A204.1 (cell line): ENCODE measurements around the gene NTSR2.

Experiments
- FAIRE-seq: peaks from 2 replicates; lab custom pipeline; 2012; peaks lifted over from hg19 to GRCh38; lab: Jason Lieb, UNC

NTSR2 gene, protein sequence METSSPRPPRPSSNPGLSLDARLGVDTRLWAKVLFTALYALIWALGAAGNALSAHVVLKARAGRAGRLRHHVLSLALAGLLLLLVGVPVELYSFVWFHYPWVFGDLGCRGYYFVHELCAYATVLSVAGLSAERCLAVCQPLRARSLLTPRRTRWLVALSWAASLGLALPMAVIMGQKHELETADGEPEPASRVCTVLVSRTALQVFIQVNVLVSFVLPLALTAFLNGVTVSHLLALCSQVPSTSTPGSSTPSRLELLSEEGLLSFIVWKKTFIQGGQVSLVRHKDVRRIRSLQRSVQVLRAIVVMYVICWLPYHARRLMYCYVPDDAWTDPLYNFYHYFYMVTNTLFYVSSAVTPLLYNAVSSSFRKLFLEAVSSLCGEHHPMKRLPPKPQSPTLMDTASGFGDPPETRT

DNA sequence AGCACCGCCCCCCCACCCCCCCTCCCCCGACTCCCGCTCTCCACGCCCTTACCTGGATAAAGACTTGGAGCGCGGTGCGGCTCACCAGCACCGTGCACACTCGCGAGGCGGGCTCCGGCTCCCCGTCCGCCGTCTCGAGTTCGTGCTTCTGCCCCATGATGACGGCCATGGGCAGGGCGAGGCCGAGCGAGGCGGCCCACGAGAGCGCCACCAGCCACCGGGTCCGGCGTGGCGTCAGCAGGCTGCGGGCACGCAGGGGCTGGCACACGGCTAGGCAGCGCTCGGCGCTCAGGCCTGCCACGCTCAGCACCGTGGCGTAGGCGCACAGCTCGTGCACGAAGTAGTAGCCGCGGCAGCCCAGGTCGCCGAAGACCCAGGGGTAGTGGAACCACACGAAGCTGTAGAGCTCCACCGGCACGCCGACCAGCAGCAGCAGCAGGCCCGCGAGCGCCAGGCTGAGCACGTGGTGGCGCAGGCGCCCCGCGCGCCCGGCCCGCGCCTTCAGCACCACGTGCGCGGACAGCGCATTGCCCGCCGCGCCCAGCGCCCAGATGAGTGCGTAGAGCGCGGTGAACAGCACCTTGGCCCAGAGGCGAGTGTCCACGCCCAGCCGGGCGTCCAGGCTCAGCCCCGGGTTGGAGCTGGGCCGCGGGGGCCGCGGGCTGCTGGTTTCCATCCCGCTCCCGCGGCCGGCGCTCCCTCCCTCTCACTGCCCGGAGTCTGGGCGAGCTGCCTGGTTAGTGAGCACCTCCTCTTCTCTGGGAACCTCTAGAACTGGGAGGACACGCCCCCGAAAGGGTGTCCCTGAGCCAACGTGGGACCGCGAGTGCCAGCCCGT lies at the start of gene NTSR2:
Gene NTSR2, minus strand, starts transcription at position 742 of the 838 bp plus-strand sequence. Its CDS starts 66 bp downstream, at position 676.
- FAIRE-seq = no peak

DNA sequence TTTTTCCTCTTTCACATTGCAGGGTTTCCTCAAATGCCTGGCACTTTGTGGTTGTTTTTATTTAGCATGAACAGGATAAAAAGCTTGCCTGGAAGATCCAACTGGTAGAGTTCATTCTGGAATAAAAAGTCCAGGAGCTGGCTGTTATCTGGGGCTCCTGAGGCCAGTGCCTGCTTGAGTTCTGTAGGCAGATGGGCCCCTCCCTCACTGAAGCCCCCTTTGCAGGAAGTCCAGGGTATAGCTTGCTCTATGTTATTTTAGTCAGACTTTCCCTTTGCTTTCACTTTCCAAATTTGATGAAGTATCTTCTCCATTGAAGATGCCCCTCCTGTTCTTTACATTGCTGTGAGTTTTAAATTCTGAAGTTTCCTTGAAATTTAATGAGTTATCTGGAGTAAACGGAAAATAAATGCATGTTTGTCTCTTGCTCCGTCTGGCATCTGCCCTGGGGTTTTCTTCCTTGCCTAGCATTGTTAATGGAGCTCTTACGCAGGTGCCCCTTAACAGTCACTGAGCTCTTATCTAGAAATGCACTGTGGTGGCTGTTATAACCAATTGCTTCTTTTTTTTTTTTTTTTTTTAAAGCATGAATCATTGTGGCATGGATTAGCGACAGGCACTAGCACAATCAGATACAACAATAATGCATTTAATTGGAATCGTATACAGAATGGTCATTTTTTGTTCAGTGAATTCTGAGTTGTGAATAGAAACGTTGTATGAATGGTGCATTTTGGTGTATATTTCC lies 49.4 kb upstream of the NTSR2 start:
- FAIRE-seq = no peak

GRCh38 chr2:11718606-11719005 lies 48.6 kb upstream of the NTSR2 start:
- no peak for FAIRE-seq

DNA sequence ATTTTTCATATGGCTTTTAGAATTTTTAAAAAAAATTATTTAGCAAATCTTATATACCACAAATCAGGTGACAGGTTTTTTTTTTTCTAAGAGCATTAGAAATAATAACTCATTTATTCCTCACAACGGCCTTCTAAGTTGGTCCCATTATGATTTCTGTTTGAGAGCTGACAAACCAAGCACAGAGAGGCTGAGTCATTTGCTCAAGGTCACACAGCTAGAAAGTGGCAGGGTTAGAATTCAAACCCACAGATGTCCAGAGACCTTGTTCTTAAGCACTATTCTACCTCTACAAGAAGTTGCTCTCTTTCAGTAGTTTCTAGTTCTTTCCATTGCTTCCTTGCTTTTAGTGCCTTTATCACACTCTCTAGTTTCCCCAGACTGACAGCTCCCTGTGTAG lies 47.6 kb upstream of the NTSR2 start:
- no peak for FAIRE-seq

GRCh38 chr2:11716689-11717321 lies 46.8 kb upstream of the NTSR2 start:
- FAIRE-seq = no peak

GRCh38 chr2:11715987-11716652 lies 46.1 kb upstream of the NTSR2 start:
- FAIRE-seq = no peak

- no peak for FAIRE-seq
These were observed 43.8 kb upstream of the NTSR2 start for GRCh38 chr2:11713815-11714214.

- no peak for FAIRE-seq
These were observed 42.9 kb upstream of the NTSR2 start for GRCh38 chr2:11712866-11713265.

- FAIRE-seq = no peak
These were observed 41.8 kb upstream of the NTSR2 start for GRCh38 chr2:11711751-11712150.

GRCh38 chr2:11711354-11711716 lies 41.3 kb upstream of the NTSR2 start:
- FAIRE-seq = no peak

GRCh38 chr2:11710632-11711353 lies 40.8 kb upstream of the NTSR2 start:
- FAIRE-seq = no peak

DNA sequence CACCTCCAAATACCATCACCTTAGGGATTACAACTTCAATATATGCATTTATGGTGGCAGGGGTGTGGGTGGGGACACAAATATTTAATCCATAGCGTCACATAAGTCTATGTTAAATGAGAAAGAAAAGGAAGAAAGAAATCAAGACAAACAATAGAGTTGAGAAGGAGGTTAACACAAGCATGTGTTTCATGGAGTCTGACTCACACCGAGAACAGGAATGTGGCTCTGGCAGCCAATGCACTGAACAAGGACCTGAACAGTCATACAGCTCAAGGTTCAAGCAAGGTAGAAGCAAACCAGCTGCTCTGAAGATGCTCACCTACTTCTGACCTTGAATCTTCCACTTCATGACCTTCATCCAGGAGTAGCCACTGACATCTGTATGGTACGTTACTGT lies 40.2 kb upstream of the NTSR2 start:
- no peak for FAIRE-seq

- no peak for FAIRE-seq
These were observed 39.3 kb upstream of the NTSR2 start for GRCh38 chr2:11709293-11709692.

DNA sequence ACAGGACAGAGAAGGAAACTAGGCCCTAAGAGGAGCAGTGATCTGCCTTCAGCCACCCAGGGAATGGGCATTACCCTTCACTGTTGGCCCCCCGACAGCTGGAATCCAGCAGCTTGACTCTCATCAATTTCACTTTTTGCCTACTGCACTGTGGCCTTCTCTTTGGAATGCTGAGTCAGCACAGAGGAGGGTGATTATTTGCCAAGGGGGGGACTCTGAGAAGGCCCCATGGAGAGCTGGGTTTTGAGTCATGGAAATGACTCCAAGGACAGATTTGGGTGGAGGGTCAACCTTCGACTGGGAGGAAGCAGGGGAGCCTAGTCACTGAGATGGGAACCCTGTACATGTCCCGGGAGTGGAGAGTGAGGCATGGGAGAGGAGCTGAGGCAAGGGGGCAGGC lies 38.1 kb upstream of the NTSR2 start:
- no peak for FAIRE-seq

DNA sequence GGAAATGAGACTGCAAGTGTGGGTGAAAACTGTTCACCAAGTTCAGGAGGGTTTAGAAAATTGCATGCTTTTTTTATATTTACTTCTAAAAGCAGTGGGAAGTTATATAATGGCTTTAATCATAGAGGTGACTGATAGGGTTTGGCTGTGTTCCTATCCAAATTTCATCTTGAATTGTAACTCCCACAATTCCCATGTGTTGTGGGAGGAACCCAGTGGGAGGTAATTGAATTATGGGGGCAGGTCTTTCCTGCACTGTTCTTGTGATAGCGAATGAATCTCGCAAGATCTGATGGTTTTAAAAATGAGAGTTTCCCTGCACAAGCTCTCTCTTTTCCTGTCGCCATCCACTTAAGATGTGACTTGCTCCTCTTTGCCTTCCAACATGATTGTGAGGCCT lies 35.7 kb upstream of the NTSR2 start:
- FAIRE-seq = no peak

- no peak for FAIRE-seq
These were observed 35.1 kb upstream of the NTSR2 start for GRCh38 chr2:11705063-11705462.

GRCh38 chr2:11703700-11704099 lies 33.7 kb upstream of the NTSR2 start:
- FAIRE-seq = no peak

DNA sequence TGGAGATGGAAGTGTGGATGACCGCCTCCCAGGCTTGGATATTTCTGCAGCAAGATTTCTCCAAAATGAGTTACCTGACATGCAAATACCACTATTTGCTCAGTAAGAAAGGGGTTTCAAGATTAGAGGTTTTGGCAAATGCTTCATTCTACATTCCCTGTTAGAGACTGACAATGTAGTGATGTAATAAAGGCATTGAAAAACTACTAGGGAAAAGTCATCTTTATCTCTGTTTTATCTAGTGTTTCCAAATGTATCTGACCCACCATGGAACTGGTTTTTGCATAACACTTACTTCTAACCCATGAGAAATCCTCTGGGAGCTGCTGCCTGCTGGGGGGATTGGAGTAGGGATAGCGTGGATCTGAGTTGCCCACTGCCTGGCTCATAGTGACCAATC lies 33.0 kb upstream of the NTSR2 start:
- no peak for FAIRE-seq

GRCh38 chr2:11701751-11702301 lies 31.8 kb upstream of the NTSR2 start:
- no peak for FAIRE-seq

- no peak for FAIRE-seq
These were observed 31.2 kb upstream of the NTSR2 start for GRCh38 chr2:11701206-11701605.
